H1 (cell line): Measurements from ENCODE around the gene ST3GAL2. TPM values are rescaled to one million over a fixed set of nuclear protein-coding genes. Genes with fewer than 3 reads are reported as not detected.

Experiments used
- CTCF ChIA-PET: fragments of 300-600 bp; sonication (Branson Sonifier 250); formaldehyde crosslinking; loops from one replicate; lab custom pipeline; 2021; ENCODE audit not compliant: partially characterized antibody; lab: Charles Lee
- POLR2A ChIA-PET: fragments of 300-600 bp; sonication (Branson Sonifier 250); formaldehyde crosslinking; loops from one replicate; lab custom pipeline; 2021; ENCODE audit warnings: inconsistent platforms; ENCODE audit not compliant: partially characterized antibody; lab: Charles Lee
- DNase-seq, 2 experiments: peaks; one replicate each; pipeline versions ENCODE4 v3.0.0 to v3.0.0-alpha.2; 2010 to 2022; ENCODE audit warnings: low spot score in 2 of 2, low read depth in 1 of 2, mixed read lengths in 1 of 2
- FAIRE-seq: peaks from 2 replicates; lab custom pipeline; 2011; peaks lifted over from hg19 to GRCh38; lab: Jason Lieb, UNC
- H2AFZ ChIP-seq: 2 replicates; pipeline ENCODE4 v1.8.1; 2012; ENCODE audit warnings: low read length, inconsistent platforms
- H2AK5ac ChIP-seq: 2 replicates; pipeline ENCODE4 v1.6.1; 2013; ENCODE audit warnings: low read depth, low read length
- H2BK120ac ChIP-seq: replicated peaks from 2 replicates; pipeline ENCODE3; 2013; ENCODE audit warnings: low read depth, low read length, inconsistent platforms
- H2BK12ac ChIP-seq: 2 replicates; pipeline ENCODE4 v1.6.1; 2013; ENCODE audit warnings: low read depth, low read length
- H2BK15ac ChIP-seq: 2 replicates; pipeline ENCODE4 v1.6.1; 2013; ENCODE audit warnings: low read length
- H2BK20ac ChIP-seq: 2 replicates; pipeline ENCODE4 v1.6.1; 2013; ENCODE audit warnings: low read length
- H2BK5ac ChIP-seq: 2 replicates; pipeline ENCODE4 v1.6.1; 2013; ENCODE audit warnings: low read depth, low read length
- H3K14ac ChIP-seq: 2 replicates; pipeline ENCODE4 v1.6.1; 2013; ENCODE audit warnings: inconsistent platforms; ENCODE audit not compliant: insufficient read length
- H3K18ac ChIP-seq: 2 replicates; pipeline ENCODE4 v1.6.1; 2013; ENCODE audit warnings: low read length; ENCODE audit errors: extremely low read depth
- H3K23ac ChIP-seq: 2 replicates; pipeline ENCODE4 v1.6.1; 2013; ENCODE audit warnings: inconsistent platforms; ENCODE audit not compliant: insufficient read length
- H3K23me2 ChIP-seq: 2 replicates; pipeline ENCODE4 v1.6.1; 2013; ENCODE audit warnings: low read depth, low read length
- H3K27ac ChIP-seq: 2 replicates; pipeline ENCODE4 v1.6.1; 2011; ENCODE audit warnings: low read depth, low read length, inconsistent platforms
- H3K27me3 ChIP-seq, 4 experiments: replicated peaks in 1 of 4; 1 replicate in 1 of 4; 2 replicates in 3 of 4; pipeline versions ENCODE4 v1.6.1 to v1.8.1; 2011 to 2013; ENCODE audit warnings: low read length in 3 of 4, mild to moderate bottlenecking in 3 of 4, inconsistent platforms in 2 of 4, mixed read lengths in 2 of 4, moderate library complexity in 1 of 4; ENCODE audit not compliant: control insufficient read depth in 3 of 4, insufficient read depth in 3 of 4; ENCODE audit errors: extremely low read depth in 1 of 4
- H3K36me3 ChIP-seq, 4 experiments: 2 replicates each; pipeline versions ENCODE4 v1.6.1 to v1.8.1; 2011 to 2013; ENCODE audit warnings: mild to moderate bottlenecking in 4 of 4, low read length in 3 of 4, moderate library complexity in 2 of 4, control low read depth in 1 of 4, inconsistent platforms in 1 of 4; ENCODE audit not compliant: insufficient read depth in 4 of 4, control insufficient read depth in 2 of 4
- H3K4ac ChIP-seq: replicated peaks from 2 replicates; pipeline ENCODE3; 2013; ENCODE audit warnings: low read length, low read depth, mixed read lengths, inconsistent platforms; ENCODE audit not compliant: insufficient read length
- H3K4me1 ChIP-seq, 4 experiments: replicated peaks in 1 of 4; 1 replicate in 1 of 4; 2 replicates in 3 of 4; pipeline versions ENCODE4 v1.6.1 to v1.8.1; 2011 to 2013; ENCODE audit warnings: low read length in 3 of 4, inconsistent platforms in 2 of 4, mixed read lengths in 1 of 4; ENCODE audit not compliant: insufficient read depth in 4 of 4, control insufficient read depth in 3 of 4
- H3K4me2 ChIP-seq, 2 experiments: 2 replicates each; pipeline versions ENCODE4 v1.6.1 to v1.8.1; 2011 to 2013; ENCODE audit warnings: low read depth in 2 of 2, low read length in 2 of 2, control low read depth in 1 of 2, inconsistent platforms in 1 of 2, mild to moderate bottlenecking in 1 of 2; ENCODE audit not compliant: insufficient read depth in 1 of 2
- H3K4me3 ChIP-seq, 4 experiments: fragments of 200-600, 300-600 bp in 1 of 4; sonication (generic), shearing (Covaris generic), sonication (Bioruptor Twin) in 1 of 4; 2 replicates each; pipeline versions ENCODE4 v1.5.1 to v1.8.1; 2011 to 2016; ENCODE audit warnings: low read length in 4 of 4, low read depth in 3 of 4, control low read depth in 2 of 4, inconsistent platforms in 2 of 4, mild to moderate bottlenecking in 2 of 4, mixed read lengths in 1 of 4, moderate library complexity in 1 of 4; ENCODE audit not compliant: insufficient read depth in 2 of 4; ENCODE audit errors: extremely low read depth in 1 of 4
- H3K56ac ChIP-seq: replicated peaks from 2 replicates; pipeline ENCODE3; 2013; ENCODE audit warnings: low read depth, mild to moderate bottlenecking, mixed read lengths, low read length, inconsistent platforms; ENCODE audit not compliant: insufficient read length
- H3K79me1 ChIP-seq: 2 replicates; pipeline ENCODE4 v1.6.1; 2013; ENCODE audit warnings: low read depth, low read length, control low read depth
- H3K79me2 ChIP-seq, 2 experiments: 2 replicates each; pipeline versions ENCODE4 v1.6.1 to v1.8.1; 2012 to 2013; ENCODE audit warnings: low read length in 2 of 2, mild to moderate bottlenecking in 2 of 2, inconsistent platforms in 1 of 2; ENCODE audit not compliant: insufficient read depth in 2 of 2, control insufficient read depth in 1 of 2
- H3K9ac ChIP-seq, 4 experiments: replicated peaks in 1 of 4; 1 replicate in 1 of 4; 2 replicates in 3 of 4; pipeline versions ENCODE4 v1.6.1 to v1.8.1; 2011 to 2013; ENCODE audit warnings: low read depth in 3 of 4, low read length in 3 of 4, control low read depth in 2 of 4, mild to moderate bottlenecking in 2 of 4, moderate library complexity in 2 of 4, inconsistent platforms in 1 of 4; ENCODE audit errors: extremely low read depth in 1 of 4
- H3K9me3 ChIP-seq, 2 experiments: 2 replicates each; pipeline versions ENCODE4 v1.6.1 to v1.8.1; 2012 to 2013; ENCODE audit warnings: mild to moderate bottlenecking in 2 of 2, moderate library complexity in 2 of 2, control low read depth in 1 of 2, inconsistent platforms in 1 of 2, low read depth in 1 of 2, low read length in 1 of 2, mixed read lengths in 1 of 2; ENCODE audit not compliant: insufficient read depth in 2 of 2
- H4K20me1 ChIP-seq, 2 experiments: replicated peaks in 1 of 2; 2 replicates each; pipeline versions ENCODE3 to v1.8.1; 2011 to 2013; ENCODE audit warnings: inconsistent platforms in 2 of 2, low read length in 2 of 2, mild to moderate bottlenecking in 1 of 2; ENCODE audit not compliant: insufficient read depth in 2 of 2, control insufficient read depth in 1 of 2
- H4K5ac ChIP-seq: 2 replicates; pipeline ENCODE4 v1.6.1; 2013; ENCODE audit warnings: low read length, low read depth, mixed read lengths, inconsistent platforms; ENCODE audit not compliant: insufficient read length
- H4K8ac ChIP-seq: 2 replicates; pipeline ENCODE4 v1.8.0; 2013; ENCODE audit warnings: mild to moderate bottlenecking, moderate library complexity, low read length, inconsistent platforms; ENCODE audit not compliant: insufficient read depth; ENCODE audit errors: extremely low read depth
- H4K91ac ChIP-seq: replicated peaks from 2 replicates; pipeline ENCODE3; 2013; ENCODE audit warnings: low read length, mixed read lengths, inconsistent platforms; ENCODE audit not compliant: insufficient read length
- BCL11A ChIP-seq, 2 experiments: IDR thresholded peaks; one replicate each; pipeline ENCODE4 v1.6.1; 2011; ENCODE audit warnings: low read depth in 2 of 2, low read length in 2 of 2, mild to moderate bottlenecking in 2 of 2
- CBX5 ChIP-seq: fragments of 300-800, 300-1000 bp; sonication (generic); IDR thresholded peaks from 2 replicates; pipeline ENCODE4 v1.7.1; 2016; ENCODE audit warnings: antibody characterized with exemption, low read length, low read depth
- CEBPB ChIP-seq: IDR thresholded peaks from 2 replicates; pipeline ENCODE4 v1.6.1; 2012; ENCODE audit warnings: low read depth, low read length
- EP300 ChIP-seq, 2 experiments: IDR thresholded peaks; 1 replicate in 1 of 2; 2 replicates in 1 of 2; pipeline ENCODE4 v1.6.1; 2011 to 2012; ENCODE audit warnings: low read depth in 2 of 2, low read length in 2 of 2, mild to moderate bottlenecking in 2 of 2, borderline replicate concordance in 1 of 2, inconsistent platforms in 1 of 2, moderate library complexity in 1 of 2
- GABPA ChIP-seq: IDR thresholded peaks from 2 replicates; pipeline ENCODE4 v1.6.1; 2011; ENCODE audit warnings: mild to moderate bottlenecking, low read length, moderate library complexity, borderline replicate concordance; ENCODE audit not compliant: insufficient read depth
- NANOG ChIP-seq: IDR thresholded peaks from 2 replicates; pipeline ENCODE4 v1.6.1; 2011; ENCODE audit warnings: low read length, low read depth, mild to moderate bottlenecking, inconsistent platforms; ENCODE audit not compliant: insufficient read depth, poor library complexity, severe bottlenecking
- SIN3A ChIP-seq, 2 experiments: IDR thresholded peaks in 1 of 2; conservative IDR thresholded peaks in 1 of 2; 2 replicates each; pipeline ENCODE4 v1.6.1; 2011 to 2012; ENCODE audit warnings: low read length in 2 of 2, improper control_type of control experiment in 1 of 2, low read depth in 1 of 2, mild to moderate bottlenecking in 1 of 2
- SRF ChIP-seq: IDR thresholded peaks from 2 replicates; pipeline ENCODE4 v1.6.1; 2011; ENCODE audit warnings: mild to moderate bottlenecking, low read depth, low read length, moderate library complexity
- SUZ12 ChIP-seq: fragments of 200-600 bp; sonication (generic); IDR thresholded peaks from 2 replicates; pipeline ENCODE4 v1.6.1; 2012; ENCODE audit warnings: mild to moderate bottlenecking, inconsistent platforms, low read length, moderate library complexity, mixed read lengths
- TAF1 ChIP-seq: IDR thresholded peaks from 2 replicates; pipeline ENCODE4 v1.6.1; 2011; ENCODE audit warnings: mild to moderate bottlenecking, low read depth, low read length
- TCF12 ChIP-seq: IDR thresholded peaks from 2 replicates; pipeline ENCODE4 v1.6.1; 2011; ENCODE audit warnings: low read depth, mild to moderate bottlenecking, low read length
- TEAD4 ChIP-seq: IDR thresholded peaks from 2 replicates; pipeline ENCODE4 v1.6.1; 2012; ENCODE audit warnings: low read depth, low read length, inconsistent platforms, mixed read lengths
- YY1 ChIP-seq: IDR thresholded peaks from 2 replicates; pipeline ENCODE4 v1.6.1; 2011; ENCODE audit warnings: low read depth, mild to moderate bottlenecking, low read length
- WGBS, 2 experiments: shearing (Covaris generic) in 1 of 2; methylation state at CpG; one replicate each; pipeline versions ENCODE4 v1.1.6 to v1.1.7; 2013 to 2015; ENCODE audit warnings: low lambda C conversion rate in 2 of 2, mixed read lengths in 2 of 2, inconsistent platforms in 1 of 2, low coverage in 1 of 2, missing lambda C conversion rate in 1 of 2; ENCODE audit not compliant: insufficient replicate concordance in 2 of 2, insufficient coverage in 1 of 2, insufficient read length in 1 of 2; ENCODE audit errors: extremely low coverage in 1 of 2, missing lambda C conversion rate in 1 of 2; 5-methylcytosine and 5-hydroxymethylcytosine counted together
- polyA plus RNA-seq, 7 experiments: library from polyadenylated mRNA; depleted of rRNA in 3 of 7; stranded (reverse) in 5 of 7; unstranded in 2 of 7; fragments of >200 nt in 5 of 7; fragments of 200-250 nt in 2 of 7; gene quantifications; 1 replicate in 5 of 7; 2 replicates in 1 of 7; 4 replicates in 1 of 7; pipeline versions ENCODE4 v1.2.1 to v1.2.3, GENCODE V29; 2011 to 2013; ENCODE audit warnings: missing spikeins in 2 of 7, mixed read lengths in 2 of 7
- total RNA-seq: library from RNA; stranded (reverse); fragmentation: NEBNext Ultra II Directional; extraction: Animal tissue kit (Norgen Biotek cat#: 25700); gene quantifications from 2 replicates; pipeline ENCODE4 v1.2.1, GENCODE V29; 2021

The ST3GAL2 gene
- total and polyA plus RNA-seq, 2 of the 8 experiments (the other 6 are each of a cell fraction or from before 2014, with no cell fraction given): 14.4 to 39.7 TPM

DNA sequence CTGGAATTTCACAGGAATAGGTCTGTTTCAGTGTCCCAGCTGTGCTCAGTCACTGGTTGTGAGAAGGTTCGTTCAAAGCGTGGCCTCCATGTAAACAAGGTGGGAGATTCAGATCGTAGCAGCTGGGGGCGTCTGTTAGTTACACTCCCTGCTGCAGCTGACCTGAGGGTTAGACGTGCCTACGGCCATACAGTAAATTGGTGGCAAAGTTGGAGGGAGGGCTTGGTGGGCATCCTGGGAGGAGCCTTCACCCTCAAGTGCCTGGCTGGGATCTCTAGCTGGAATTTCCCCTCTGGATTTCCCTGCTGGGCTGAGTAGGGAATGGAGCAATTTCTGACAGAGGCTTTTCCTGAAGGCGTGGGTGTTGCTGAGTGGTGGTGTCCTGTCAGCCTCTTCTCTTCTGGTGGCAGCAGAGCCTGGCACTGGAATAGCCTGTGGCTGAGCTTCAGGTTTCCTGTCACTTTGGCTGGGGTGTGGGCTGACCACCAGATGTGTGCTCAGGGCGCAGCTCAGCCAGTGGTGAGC lies 21.9 kb upstream of the ST3GAL2 start:
- POLR2A ChIA-PET: interaction anchor here (0.6 to 1.6 kb wide), 4 partner anchors 27 to 91 kb away, joined by 3 to 7 read pairs (median 4); no protein-coding TSS in a partner anchor
- Histone ChIP-seq H3K23ac (no peak overlapping the region), H3K9me3 (no peaks in the 10 kb centered on the region), H3K4me3 (no peak overlapping the region), H4K8ac (no peak overlapping the region; the same call in 1 of the 2 replicates), H3K23me2 (no peaks in the 10 kb centered on the region), H3K18ac (no peak overlapping the region), H2BK20ac (no peak overlapping the region), H3K27me3 (no peaks in the 10 kb centered on the region), H3K36me3 (no peaks in the 10 kb centered on the region), H2AK5ac (no peak overlapping the region), H3K79me1 (no peaks in the 10 kb centered on the region), H3K4me2 (no peak overlapping the region), H2BK5ac (no peak overlapping the region), H2AFZ (no peak overlapping the region), H2BK120ac (no peak overlapping the region), H3K4ac (no peak overlapping the region), H3K79me2 (no peaks in the 10 kb centered on the region), H4K20me1 (no peaks in the 10 kb centered on the region), H4K91ac (peak overlapping the region; percentile 3), H3K27ac (no peak overlapping the region), H3K9ac (no peak overlapping the region), H3K56ac (no peak overlapping the region)
- FAIRE-seq: no peak
- CTCF ChIA-PET: interaction anchor here (0.8 to 4.7 kb wide), 6 partner anchors 9 to 66 kb away, joined by 3 to 34 read pairs (median 6); no protein-coding TSS in a partner anchor
- no peak for DNase-seq
- WGBS, 2 experiments: 85% methylated on average over 8 of the region's 8 CpGs; no CpG with 5 or more reads in 1 of the 2 experiments
- TF ChIP-seq TEAD4: no peak
- no peak for TF ChIP-seq SRF
- no peak for TF ChIP-seq SIN3A (conservative IDR thresholded peaks at IDR 0.05 in 1 of 2, IDR thresholded peaks at IDR 0.05 in 1 of 2; ENCODE audit: low read depth in 1 of 2, low read length in 2 of 2)
- no peak for TF ChIP-seq TAF1
- TF ChIP-seq NANOG: no peak
- TF ChIP-seq YY1: no peak
- TF ChIP-seq EP300 (IDR thresholded peaks at IDR 0.05; ENCODE audit: borderline replicate concordance in 1 of 2, low read depth in 2 of 2, low read length in 2 of 2): no peak
- TF ChIP-seq GABPA: no peak
- TF ChIP-seq CEBPB: no peak
- TF ChIP-seq BCL11A (IDR thresholded peaks at IDR 0.05; ENCODE audit: low read depth in 2 of 2, low read length in 2 of 2): no peak
- no peak for TF ChIP-seq SUZ12
- no peak for TF ChIP-seq TCF12
- no peak for TF ChIP-seq CBX5
- TF ChIP-seq, all 59 proteins: peak for 0
- Histone ChIP-seq H2BK15ac (0 out of 2 replicates have a peak overlapping the region, but pooled peaks have one; percentile 29), H4K5ac (no peak overlapping the region), H3K14ac (no peak overlapping the region), H3K4me1 (peaks cover 0 to 5% (median 1%) of the 10 kb centered on the region in 4 experiments; a peak in 3 of 7 replicates), H2BK12ac (no peak overlapping the region)
